NCI-H524 (cell line): Measurements from ENCODE around the gene HOXB4.
"Not testable (repeated sequence)": the region's sequence is repeated elsewhere in the genome, so short reads cannot be mapped to it uniquely, and the experiment has no call there.

ENCODE experiments used
- DNase-seq, 2 experiments: peaks; one replicate each; lab custom pipeline; 2025; lab: John Stamatoyannopoulos, UW

HOXB4 gene

GRCh38 chr17:48546924-48547807, 31.0 kb downstream of the HOXB4 start:
- no peak for DNase-seq

- no peak for DNase-seq
These were observed 31.8 kb downstream of the HOXB4 start for GRCh38 chr17:48546137-48546923.

- no peak for DNase-seq
These were observed 32.6 kb downstream of the HOXB4 start for GRCh38 chr17:48545539-48545938.

- peak in 1 of 2 experiments; percentile 31 for DNase-seq
These were observed 33.2 kb downstream of the HOXB4 start, which contains the start of gene HOXB2 for GRCh38 chr17:48545022-48545375. HOXB2 (minus strand) TSS chr17:48545109; CDS start chr17:48544911, 198 bp downstream.

- DNase-seq = peak in 1 of 2 experiments; percentile 30
These were observed 33.7 kb downstream of the HOXB4 start for GRCh38 chr17:48544349-48545021.

- DNase-seq = no peak
These were observed 34.2 kb downstream of the HOXB4 start for GRCh38 chr17:48543854-48544348.

- DNase-seq = peak in 1 of 2 experiments; percentile 55
These were observed 34.9 kb downstream of the HOXB4 start for GRCh38 chr17:48543107-48543853.

- no peak for DNase-seq
These were observed 35.4 kb downstream of the HOXB4 start for GRCh38 chr17:48542698-48543106.

- peak in 1 of 2 experiments; percentile 38 for DNase-seq
These were observed 36.0 kb downstream of the HOXB4 start for GRCh38 chr17:48542114-48542656.

- peak in 1 of 2 experiments; percentile 35 for DNase-seq
These were observed 36.5 kb downstream of the HOXB4 start for GRCh38 chr17:48541577-48542113.

GRCh38 chr17:48541036-48541576, 37.0 kb downstream of the HOXB4 start:
- peak in 1 of 2 experiments; percentile 49 for DNase-seq

- no peak for DNase-seq
These were observed 37.9 kb downstream of the HOXB4 start for GRCh38 chr17:48540213-48540612.

GRCh38 chr17:48539177-48539576, 39.0 kb downstream of the HOXB4 start:
- no peak for DNase-seq

GRCh38 chr17:48537316-48537715, 40.8 kb downstream of the HOXB4 start:
- no peak for DNase-seq

GRCh38 chr17:48535793-48536559, 42.2 kb downstream of the HOXB4 start:
- not testable (repeated sequence) for DNase-seq

GRCh38 chr17:48532261-48532660, 45.9 kb downstream of the HOXB4 start:
- DNase-seq = no peak

GRCh38 chr17:48530887-48531272, 47.3 kb downstream of the HOXB4 start, which contains the start of gene HOXB1:
HOXB1 (minus strand) TSS chr17:48531011; CDS start chr17:48530904, 107 bp downstream.
- no peak for DNase-seq

- DNase-seq = no peak
These were observed 47.8 kb downstream of the HOXB4 start for GRCh38 chr17:48530208-48530886.

- no peak for DNase-seq
These were observed 48.5 kb downstream of the HOXB4 start for GRCh38 chr17:48529683-48530009.
